BE2C (cell line): Measurements from ENCODE around the gene RFNG.

Experiments used
- DNase-seq: peaks from one replicate; pipeline ENCODE4 v3.0.0-alpha.2; 2020
- H3K27me3 ChIP-seq: fragments of 250-450 bp; sonication (Bioruptor Pico); 2 replicates; pipeline ENCODE4 v1.5.1; 2020; ENCODE audit warnings: mild to moderate bottlenecking
- H3K36me3 ChIP-seq: fragments of 250-450 bp; sonication (Bioruptor Pico); 2 replicates; pipeline ENCODE4 v1.5.1; 2020; ENCODE audit warnings: mild to moderate bottlenecking
- H3K4me1 ChIP-seq: fragments of 250-450 bp; sonication (Bioruptor Pico); 2 replicates; pipeline ENCODE4 v1.5.1; 2020
- H3K4me3 ChIP-seq: 2 replicates; pipeline ENCODE4 v1.5.1; 2011; ENCODE audit warnings: low read depth, low read length
- H3K9me3 ChIP-seq: fragments of 250-450 bp; sonication (Bioruptor Pico); 2 replicates; pipeline ENCODE4 v1.5.1; 2020
- CTCF ChIP-seq: IDR thresholded peaks from 2 replicates; pipeline ENCODE4 v1.5.1; 2012; ENCODE audit warnings: mild to moderate bottlenecking, low read depth, low read length

The RFNG gene

GRCh38 chr17:82086941-82087906, 35.6 kb upstream of the RFNG start:
- TF ChIP-seq CTCF = no peak
- Histone ChIP-seq H3K9me3 (no peaks in the 10 kb centered on the region), H3K4me3 (no peak overlapping the region), H3K36me3 (peaks cover 100% of the 10 kb centered on the region), H3K27me3 (no peaks in the 10 kb centered on the region), H3K4me1 (no peaks in the 10 kb centered on the region)
- DNase-seq = peak; percentile 13

- H3K4me3 ChIP-seq = no peak overlapping the region
- TF ChIP-seq CTCF = no peak
- H3K9me3 ChIP-seq = no peaks in the 10 kb centered on the region
- DNase-seq = no peak
- H3K36me3 ChIP-seq = peaks cover 97% of the 10 kb centered on the region
- H3K4me1 ChIP-seq = no peaks in the 10 kb centered on the region
- H3K27me3 ChIP-seq = no peaks in the 10 kb centered on the region
Measured at GRCh38 chr17:82085931-82086764, 34.5 kb upstream of the RFNG start.

GRCh38 chr17:82085031-82085861, 33.6 kb upstream of the RFNG start:
- Histone ChIP-seq H3K36me3 (peaks cover 97% of the 10 kb centered on the region), H3K4me3 (no peak overlapping the region), H3K9me3 (no peaks in the 10 kb centered on the region), H3K4me1 (no peaks in the 10 kb centered on the region), H3K27me3 (no peaks in the 10 kb centered on the region)
- TF ChIP-seq CTCF = no peak
- DNase-seq = no peak

- Histone ChIP-seq H3K4me3 (no peak overlapping the region), H3K4me1 (no peaks in the 10 kb centered on the region), H3K36me3 (peaks cover 97% of the 10 kb centered on the region), H3K9me3 (no peaks in the 10 kb centered on the region), H3K27me3 (no peaks in the 10 kb centered on the region)
- DNase-seq = no peak
- no peak for TF ChIP-seq CTCF
Measured at GRCh38 chr17:82084373-82085030, 32.9 kb upstream of the RFNG start.

GRCh38 chr17:82083533-82084359, 32.1 kb upstream of the RFNG start:
- no peak for DNase-seq

More at GRCh38 chr17:82083533-82084359, 32.1 kb upstream of the RFNG start:
- H3K27me3 ChIP-seq = no peaks in the 10 kb centered on the region
- H3K4me3 ChIP-seq = no peak overlapping the region
- peaks cover 95% of the 10 kb centered on the region for H3K36me3 ChIP-seq
- no peaks in the 10 kb centered on the region for H3K4me1 ChIP-seq
- no peak for TF ChIP-seq CTCF
- H3K9me3 ChIP-seq = no peaks in the 10 kb centered on the region
